Astrocyte (in vitro differentiated cells and primary cell): Measurements from ENCODE around the gene HOXD4. TPM values are rescaled to one million over a fixed set of nuclear protein-coding genes. Genes with fewer than 3 reads are reported as not detected.

Experiments used
- DNase-seq: peaks from one replicate; pipeline ENCODE4 v3.0.0-alpha.2; 2010; ENCODE audit warnings: low read depth
- FAIRE-seq: peaks from 2 replicates; lab custom pipeline; 2011; peaks lifted over from hg19 to GRCh38; lab: Jason Lieb, UNC
- H2AFZ ChIP-seq: 2 replicates; pipeline ENCODE4 v1.6.0; 2012; ENCODE audit warnings: low read depth, low read length, inconsistent platforms
- H3K27ac ChIP-seq: 2 replicates; pipeline ENCODE4 v1.5.1; 2011; ENCODE audit warnings: low read depth, low read length, inconsistent platforms
- H3K27me3 ChIP-seq: 2 replicates; pipeline ENCODE4 v1.6.0; 2011; ENCODE audit warnings: low read length, inconsistent platforms; ENCODE audit not compliant: insufficient read depth
- H3K36me3 ChIP-seq: 2 replicates; pipeline ENCODE4 v1.5.1; 2011; ENCODE audit warnings: low read length, inconsistent platforms; ENCODE audit not compliant: insufficient read depth
- H3K4me1 ChIP-seq: 2 replicates; pipeline ENCODE4 v1.5.1; 2011; ENCODE audit warnings: low read length, inconsistent platforms; ENCODE audit not compliant: insufficient read depth
- H3K4me2 ChIP-seq: 2 replicates; pipeline ENCODE4 v1.6.0; 2012; ENCODE audit warnings: low read length, inconsistent platforms
- H3K4me3 ChIP-seq: 2 replicates; pipeline ENCODE4 v1.5.1; 2011; ENCODE audit warnings: low read depth, mild to moderate bottlenecking, low read length, inconsistent platforms; ENCODE audit not compliant: insufficient read depth
- H3K79me2 ChIP-seq: 2 replicates; pipeline ENCODE4 v1.6.0; 2012; ENCODE audit warnings: mild to moderate bottlenecking, low read length, inconsistent platforms; ENCODE audit not compliant: insufficient read depth
- H3K9ac ChIP-seq: 2 replicates; pipeline ENCODE4 v1.6.0; 2012; ENCODE audit warnings: mild to moderate bottlenecking, low read length, inconsistent platforms
- H3K9me3 ChIP-seq: 2 replicates; pipeline ENCODE4 v1.5.1; 2012; ENCODE audit warnings: low read depth, mild to moderate bottlenecking, low read length, inconsistent platforms; ENCODE audit not compliant: insufficient read depth
- H4K20me1 ChIP-seq: 2 replicates; pipeline ENCODE4 v1.6.0; 2012; ENCODE audit warnings: low read length, inconsistent platforms; ENCODE audit not compliant: insufficient read depth
- H3K27ac Mint-ChIP-seq: one replicate; pipeline ENCODE4 v1.8.0; 2021; ENCODE audit warnings: mild to moderate bottlenecking, mixed read lengths; ENCODE audit not compliant: unreplicated experiment
- H3K27me3 Mint-ChIP-seq: one replicate; pipeline ENCODE4 v1.8.0; 2021; ENCODE audit warnings: low read depth, mixed read lengths; ENCODE audit not compliant: unreplicated experiment
- H3K36me3 Mint-ChIP-seq: one replicate; pipeline ENCODE4 v1.8.0; 2021; ENCODE audit warnings: low read depth, mixed read lengths; ENCODE audit not compliant: unreplicated experiment
- H3K4me1 Mint-ChIP-seq: one replicate; pipeline ENCODE4 v1.8.0; 2021; ENCODE audit warnings: low read depth, mixed read lengths; ENCODE audit not compliant: unreplicated experiment
- H3K4me3 Mint-ChIP-seq: one replicate; pipeline ENCODE4 v1.8.0; 2021; ENCODE audit warnings: mild to moderate bottlenecking, moderate library complexity, mixed read lengths; ENCODE audit not compliant: unreplicated experiment
- H3K9me3 Mint-ChIP-seq: one replicate; pipeline ENCODE4 v1.8.0; 2021; ENCODE audit warnings: mild to moderate bottlenecking, mixed read lengths; ENCODE audit not compliant: unreplicated experiment
- CTCF ChIP-seq: IDR thresholded peaks from 2 replicates; pipeline ENCODE4 v1.5.1; 2011; ENCODE audit warnings: low read depth, mild to moderate bottlenecking, inconsistent platforms, low read length, moderate library complexity; ENCODE audit not compliant: insufficient read depth
- EZH2 ChIP-seq: IDR thresholded peaks from 2 replicates; pipeline ENCODE4 v1.6.1; 2012; ENCODE audit warnings: mild to moderate bottlenecking, low read length, inconsistent platforms; ENCODE audit not compliant: insufficient read depth
- total RNA-seq: library from RNA; stranded (reverse); gene quantifications from 2 replicates; pipeline ENCODE4 v1.2.1, GENCODE V29; 2021

HOXD4 gene
- total RNA-seq, 1 donor from 2014 or later, result not detected

- Histone ChIP-seq H3K4me2 (no peak overlapping the region), H3K9ac (no peak overlapping the region), H2AFZ (no peak overlapping the region), H3K79me2 (no peaks in the 10 kb centered on the region), H3K36me3 (no peaks in the 10 kb centered on the region), H3K4me1 (no peaks in the 10 kb centered on the region), H3K9me3 (peaks cover 6% of the 10 kb centered on the region), H3K27ac (no peak overlapping the region), H3K4me3 (no peak overlapping the region), H3K27me3 (peaks cover 95% of the 10 kb centered on the region), H4K20me1 (no peaks in the 10 kb centered on the region)
- FAIRE-seq (no peak), DNase-seq (no peak)
- Mint-ChIP-seq H3K27me3 (peaks cover 91% of the 10 kb centered on the region), H3K4me3 (no peak overlapping the region), H3K4me1 (no peaks in the 10 kb centered on the region), H3K9me3 (peaks cover 37% of the 10 kb centered on the region), H3K27ac (no peak overlapping the region), H3K36me3 (no peaks in the 10 kb centered on the region)
- TF ChIP-seq EZH2 (no peak), CTCF (no peak)
These were observed 16.3 kb upstream of the HOXD4 start for GRCh38 chr2:176135035-176135440.

GRCh38 chr2:176136374-176137251 lies 14.7 kb upstream of the HOXD4 start:
- Histone ChIP-seq H3K9me3 (peaks cover 6% of the 10 kb centered on the region), H3K4me2 (peak overlapping the region; percentile 76), H3K79me2 (no peaks in the 10 kb centered on the region), H3K27ac (no peak overlapping the region), H4K20me1 (no peaks in the 10 kb centered on the region), H3K36me3 (no peaks in the 10 kb centered on the region), H3K4me1 (peaks cover 8% of the 10 kb centered on the region), H3K9ac (no peak overlapping the region), H3K27me3 (peaks cover 95% of the 10 kb centered on the region), H2AFZ (peak overlapping the region; percentile 59), H3K4me3 (peak overlapping the region; percentile 31)
- Mint-ChIP-seq H3K27ac (no peak overlapping the region), H3K4me1 (no peaks in the 10 kb centered on the region), H3K27me3 (peaks cover 92% of the 10 kb centered on the region), H3K9me3 (peaks cover 40% of the 10 kb centered on the region), H3K36me3 (peaks cover 2% of the 10 kb centered on the region), H3K4me3 (peak overlapping the region; percentile 82)
- DNase-seq (no peak), FAIRE-seq (no peak)
- peak; percentile 79 for TF ChIP-seq EZH2
- no peak for TF ChIP-seq CTCF

GRCh38 chr2:176137252-176137580 lies 14.1 kb upstream of the HOXD4 start:
- H3K27ac ChIP-seq, result no peak overlapping the region
- Mint-ChIP-seq H3K27me3 (peaks cover 92% of the 10 kb centered on the region), H3K36me3 (peaks cover 2% of the 10 kb centered on the region), H3K4me3 (peak overlapping the region; percentile 62), H3K27ac (no peak overlapping the region), H3K9me3 (peaks cover 39% of the 10 kb centered on the region), H3K4me1 (no peaks in the 10 kb centered on the region)
- no peak overlapping the region for H3K9ac ChIP-seq
- peaks cover 8% of the 10 kb centered on the region for H3K4me1 ChIP-seq
- TF ChIP-seq EZH2 (no peak), CTCF (no peak)
- DNase-seq (no peak), FAIRE-seq (no peak)
- H3K4me3 ChIP-seq, result peak overlapping the region; percentile 31
- no peaks in the 10 kb centered on the region for H4K20me1 ChIP-seq
- H3K27me3 ChIP-seq, result peaks cover 90% of the 10 kb centered on the region
- H2AFZ ChIP-seq, result no peak overlapping the region
- no peaks in the 10 kb centered on the region for H3K36me3 ChIP-seq
- H3K4me2 ChIP-seq, result peak overlapping the region; percentile 76
- H3K9me3 ChIP-seq, result peaks cover 6% of the 10 kb centered on the region
- no peaks in the 10 kb centered on the region for H3K79me2 ChIP-seq
